GM21515 (cell line): ENCODE results near the gene FUT7.

Experiments used
- ATAC-seq: cut with Tn5 transposase; IDR thresholded peaks from one replicate; pipeline ENCODE4 v1.9.1; 2021; ENCODE audit not compliant: unreplicated experiment

Gene FUT7

DNA sequence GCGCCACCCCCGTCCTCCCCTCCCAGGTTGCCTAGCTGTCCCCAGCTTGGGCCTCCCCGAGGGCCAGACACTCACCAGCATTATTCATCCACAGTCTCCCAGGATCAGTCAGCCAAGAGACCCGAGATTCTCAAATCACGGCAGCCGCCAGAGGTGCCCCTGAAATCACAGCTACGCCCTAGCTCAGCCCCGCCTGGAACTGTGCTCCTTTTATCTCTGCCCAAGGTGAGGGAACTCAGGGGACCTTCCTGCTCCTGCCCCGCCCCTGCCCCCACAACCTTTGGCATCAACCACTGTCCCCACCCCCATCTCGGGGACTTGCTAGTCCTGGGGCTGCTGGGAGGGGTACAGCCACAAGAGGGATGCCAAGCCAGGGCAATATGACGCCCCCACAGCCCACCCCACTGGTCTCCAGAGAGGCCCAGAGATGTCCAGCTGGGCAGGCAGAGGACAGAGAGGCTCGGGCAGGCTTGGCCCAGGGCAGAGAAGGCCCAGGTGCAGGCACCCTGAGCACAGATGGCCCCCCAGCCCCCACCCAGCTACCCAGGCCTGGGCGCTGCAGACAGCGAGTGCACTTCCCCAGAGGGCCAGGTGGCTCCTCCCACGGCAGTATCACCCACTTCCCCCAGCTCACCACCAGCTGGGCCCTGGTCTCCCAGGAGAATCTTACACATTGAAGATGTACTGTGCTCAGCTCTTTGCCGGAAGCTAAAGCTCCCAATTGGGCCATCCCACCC lies at the start of gene FUT7:
TSS of gene FUT7 (minus strand) at position 185 of the 737 bp plus-strand sequence. CDS start at position 88, 97 bp downstream.
- no peak for ATAC-seq

GRCh38 chr9:137080260-137081122 lies 48.6 kb upstream of the FUT7 start:
- no peak for ATAC-seq

GRCh38 chr9:137079401-137079787 lies 47.5 kb upstream of the FUT7 start:
- no peak for ATAC-seq

GRCh38 chr9:137078701-137079400 lies 47.0 kb upstream of the FUT7 start:
- no peak for ATAC-seq

- no peak for ATAC-seq
These were observed 46.1 kb upstream of the FUT7 start for GRCh38 chr9:137077758-137078693.

DNA sequence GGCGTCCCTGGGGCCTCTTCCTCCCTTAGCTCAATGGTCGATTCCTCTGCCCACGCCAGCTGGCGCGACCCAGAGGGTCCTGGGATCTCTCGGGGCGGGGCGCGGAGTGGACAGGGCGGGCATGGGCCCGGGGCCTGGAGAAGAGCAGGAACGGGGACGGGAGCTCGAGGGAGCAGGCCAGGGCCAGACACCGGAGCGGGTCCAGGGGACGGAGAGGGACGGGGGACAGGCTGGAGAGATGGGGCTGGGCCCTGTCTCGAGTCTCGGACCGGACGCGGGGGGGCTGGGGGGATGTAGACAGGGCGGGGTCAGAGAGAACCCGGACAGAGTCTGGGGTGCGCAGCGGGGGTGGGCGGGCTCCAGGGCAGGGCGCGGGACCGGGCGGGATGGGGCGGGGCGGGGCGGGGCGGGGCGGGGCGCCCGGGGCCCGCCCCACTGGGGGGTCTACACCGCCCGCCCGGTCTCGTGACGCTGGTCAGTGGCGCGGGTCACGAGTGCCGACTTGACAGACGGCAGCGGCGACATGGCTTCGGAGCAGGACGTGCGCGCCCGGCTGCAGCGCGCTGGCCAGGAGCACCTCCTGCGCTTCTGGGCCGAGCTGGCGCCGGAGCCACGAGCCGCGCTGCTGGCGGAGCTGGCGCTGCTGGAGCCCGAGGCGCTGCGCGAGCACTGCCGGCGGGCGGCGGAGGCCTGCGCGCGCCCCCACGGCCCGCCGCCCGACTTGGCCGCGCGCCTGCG lies 45.3 kb upstream of the FUT7 start, which contains the start of gene UAP1L1:
TSS of gene UAP1L1 (plus strand) at position 508 of the 738 bp plus-strand sequence. CDS start at position 524, 16 bp downstream.
- ATAC-seq, result no peak

DNA sequence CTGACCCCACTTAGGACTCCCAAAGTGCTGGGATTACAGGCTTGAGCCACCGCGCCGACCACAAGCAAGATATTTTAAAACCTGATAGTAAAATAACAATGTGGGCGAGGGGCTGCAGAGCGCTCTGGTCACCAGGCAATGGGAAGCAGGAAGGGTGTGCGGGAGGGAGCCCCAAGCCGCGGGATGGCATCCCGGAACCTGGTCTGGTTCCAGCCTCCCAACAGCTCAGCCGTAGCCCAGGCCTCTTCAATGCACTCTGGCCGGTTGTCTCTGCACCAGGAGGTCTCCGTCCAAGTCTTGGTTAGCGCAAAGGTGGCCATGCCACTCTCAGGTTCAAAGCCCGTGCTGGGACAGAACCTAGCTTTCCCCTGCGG lies 44.7 kb upstream of the FUT7 start:
- no peak for ATAC-seq

DNA sequence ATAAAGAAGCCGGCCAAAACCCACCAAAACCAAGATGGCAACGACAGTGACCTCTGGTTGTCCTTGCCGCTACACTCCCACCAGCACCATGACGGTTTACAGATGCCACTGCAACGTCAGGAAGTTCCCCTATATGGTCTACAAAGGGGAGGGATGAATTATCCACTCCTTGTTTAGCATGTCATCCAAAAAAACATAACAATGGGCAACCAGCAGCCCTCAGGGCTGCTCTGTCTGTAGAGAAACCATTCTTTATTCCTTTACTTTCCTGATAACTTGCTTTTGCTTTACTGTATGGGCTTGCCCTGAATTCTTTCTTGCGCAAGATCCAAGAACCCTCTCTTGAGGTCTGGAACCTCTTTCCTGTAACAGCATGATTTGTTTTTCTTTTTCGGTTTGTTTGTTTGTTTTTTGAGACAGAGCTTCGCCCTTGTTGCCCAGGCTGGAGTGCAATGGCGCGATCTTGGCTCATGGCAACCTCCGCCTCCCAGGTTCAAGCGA lies 43.4 kb upstream of the FUT7 start:
- ATAC-seq, result no peak

- no peak for ATAC-seq
These were observed 42.9 kb upstream of the FUT7 start for GRCh38 chr9:137074657-137075274.

DNA sequence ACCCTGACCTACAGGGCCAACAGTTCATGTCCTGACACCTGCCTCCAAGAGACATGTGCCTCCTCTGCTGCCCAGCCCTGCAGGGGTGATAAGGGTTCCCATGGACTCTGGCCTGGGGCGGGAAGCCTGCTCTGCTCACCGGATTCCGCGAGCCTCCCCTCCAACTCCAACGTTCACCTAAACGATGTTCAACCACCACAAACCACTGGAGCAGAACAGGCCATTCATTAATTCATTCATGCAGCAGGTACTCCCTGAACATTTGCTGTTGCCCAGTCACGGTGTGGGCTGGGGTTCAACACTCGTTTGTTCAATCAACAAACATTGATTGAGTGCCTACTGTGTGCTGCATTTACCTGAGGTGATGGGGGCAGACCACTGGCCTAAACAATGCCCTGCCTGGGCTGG lies 42.1 kb upstream of the FUT7 start:
- ATAC-seq, result no peak

- no peak for ATAC-seq
These were observed 39.4 kb upstream of the FUT7 start for GRCh38 chr9:137071282-137071681.

DNA sequence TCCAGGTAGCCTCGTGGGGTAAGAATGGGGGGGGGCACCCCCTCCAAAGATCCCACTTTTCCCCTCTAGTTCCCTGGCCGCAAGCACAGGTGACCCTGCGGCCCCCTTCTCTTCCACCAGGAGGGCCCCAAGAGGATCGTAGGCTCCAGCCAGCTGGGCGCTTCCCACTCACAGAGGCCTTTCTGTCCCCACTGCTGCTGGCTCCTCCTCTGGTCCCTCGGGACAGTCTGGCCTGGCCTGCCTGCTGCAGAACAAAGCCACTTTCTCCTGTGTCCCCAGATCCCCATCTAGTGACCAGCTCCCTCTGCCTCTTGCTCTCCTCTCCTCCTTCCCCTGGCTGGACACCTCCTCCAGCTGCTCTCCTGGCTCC lies 39.0 kb upstream of the FUT7 start:
- ATAC-seq, result no peak

DNA sequence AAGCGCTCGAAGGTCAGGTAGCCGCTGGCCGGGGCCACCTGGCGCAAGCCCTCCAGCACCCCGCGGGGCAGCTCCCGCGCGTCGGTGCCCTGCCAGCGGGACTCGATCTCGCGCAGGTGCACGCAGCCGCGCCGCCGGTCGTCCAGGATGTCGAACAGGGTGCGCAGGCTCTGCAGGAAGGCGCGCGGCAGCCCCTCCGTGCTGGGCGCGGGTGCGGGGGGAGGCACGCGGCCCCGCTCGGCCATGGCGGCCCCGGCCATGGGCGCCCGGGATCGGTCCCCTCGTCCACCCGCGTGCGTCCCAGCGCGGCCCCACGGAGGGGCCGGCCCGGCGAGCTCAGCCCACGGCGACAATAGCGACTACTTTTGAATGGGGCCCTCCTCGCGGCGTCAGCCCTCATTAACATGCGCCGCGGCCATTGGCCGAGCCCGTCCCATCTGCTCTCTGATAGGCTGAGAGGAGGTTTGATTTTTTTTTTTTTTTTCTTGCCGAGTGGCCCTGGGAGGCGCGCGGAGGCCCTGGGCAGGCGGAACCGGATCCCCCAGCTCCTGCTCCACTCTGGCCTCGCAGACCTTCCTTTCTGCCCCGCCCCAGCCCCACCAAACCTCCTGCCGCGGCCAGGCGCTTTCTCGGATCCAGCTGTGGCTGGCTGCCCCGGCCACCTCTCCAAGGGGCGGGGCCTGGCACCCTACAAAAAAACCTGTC lies 38.5 kb upstream of the FUT7 start, which contains the start of gene SAPCD2:
TSS of gene SAPCD2 (minus strand) at position 357 of the 705 bp plus-strand sequence. CDS start at position 260, 97 bp downstream.
- peak; percentile 57 for ATAC-seq

DNA sequence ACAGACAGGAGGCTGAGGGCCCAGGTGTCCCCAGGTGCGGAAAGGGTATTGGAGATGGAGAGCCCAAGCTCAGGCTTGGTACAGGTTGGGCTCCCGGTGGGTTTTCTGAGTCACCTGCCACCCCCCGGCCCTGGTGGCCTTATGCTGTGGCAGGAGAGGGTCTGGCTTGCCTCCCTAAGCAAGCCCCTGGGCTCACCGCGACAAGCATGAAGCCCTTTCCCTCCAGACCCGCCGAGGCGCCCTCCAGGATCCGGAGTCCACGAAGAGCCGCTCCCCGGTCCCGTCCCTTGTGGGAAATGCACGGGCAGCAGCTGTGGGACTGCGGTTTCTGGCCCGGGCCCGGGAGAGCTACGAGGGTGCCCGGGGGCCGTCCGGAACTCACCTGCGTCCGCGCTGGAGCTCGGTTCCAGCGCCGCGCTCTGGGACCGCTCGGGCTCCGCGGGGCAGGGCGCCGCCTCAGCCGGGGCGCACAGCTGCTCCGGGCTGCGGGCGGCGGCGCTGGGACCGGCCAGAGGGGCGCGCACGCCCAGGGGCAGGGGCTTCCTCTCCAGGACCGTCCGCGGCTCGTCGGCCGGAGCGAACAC lies 37.7 kb upstream of the FUT7 start:
- peak; percentile 4 for ATAC-seq

- ATAC-seq, result no peak
These were observed 36.9 kb upstream of the FUT7 start for GRCh38 chr9:137068539-137069507.

- ATAC-seq, result peak; percentile 43
These were observed 36.1 kb upstream of the FUT7 start for GRCh38 chr9:137067860-137068538.
